ENCODE results near the gene HECW1.
"Not testable (repeated sequence)": the region's sequence is repeated elsewhere in the genome, so short reads cannot be mapped to it uniquely, and the experiment has no call there.

The HECW1 gene

GRCh38 chr7:43484678-43485395 is 372.4 kb downstream of the HECW1 start:
- H3K27me3 ChIP-seq (ENCODE audit: control insufficient read depth, insufficient read depth, low read length), result no peaks in the 10 kb centered on the region
- H3K36me3 ChIP-seq (ENCODE audit: control insufficient read depth, insufficient read depth, low read length), result no peaks in the 10 kb centered on the region
- H3K27ac ChIP-seq (ENCODE audit: low read depth, low read length), result no peak overlapping the region
- H3K9ac ChIP-seq (ENCODE audit: low read length), result no peak overlapping the region
- no peaks in the 10 kb centered on the region for H3K9me3 ChIP-seq (ENCODE audit: control insufficient read depth, insufficient read depth, low read depth, low read length)
- H3K4me1 ChIP-seq (ENCODE audit: control insufficient read depth, insufficient read depth, low read length), result peaks cover 3% of the 10 kb centered on the region; the same call in 1 of the 2 replicates
- no peak overlapping the region for H3K4me3 ChIP-seq (ENCODE audit: low read depth, low read length)

GRCh38 chr7:43485580-43485979 is 373.1 kb downstream of the HECW1 start:
- Histone ChIP-seq H3K27ac (ENCODE audit: low read depth, low read length) (no peak overlapping the region), H3K9ac (ENCODE audit: low read length) (no peak overlapping the region), H3K4me1 (ENCODE audit: control insufficient read depth, insufficient read depth, low read length) (peaks cover 3% of the 10 kb centered on the region; the same call in 1 of the 2 replicates), H3K36me3 (ENCODE audit: control insufficient read depth, insufficient read depth, low read length) (no peaks in the 10 kb centered on the region), H3K27me3 (ENCODE audit: control insufficient read depth, insufficient read depth, low read length) (no peaks in the 10 kb centered on the region), H3K9me3 (ENCODE audit: control insufficient read depth, insufficient read depth, low read depth, low read length) (no peaks in the 10 kb centered on the region), H3K4me3 (ENCODE audit: low read depth, low read length) (no peak overlapping the region)

GRCh38 chr7:43486008-43486407 is 373.6 kb downstream of the HECW1 start:
- H3K9me3 ChIP-seq (ENCODE audit: control insufficient read depth, insufficient read depth, low read depth, low read length); H3K4me3 ChIP-seq (ENCODE audit: low read depth, low read length); H3K36me3 ChIP-seq (ENCODE audit: control insufficient read depth, insufficient read depth, low read length); H3K9ac ChIP-seq (ENCODE audit: low read length); H3K4me1 ChIP-seq (ENCODE audit: control insufficient read depth, insufficient read depth, low read length); H3K27ac ChIP-seq (ENCODE audit: low read depth, low read length); H3K27me3 ChIP-seq (ENCODE audit: control insufficient read depth, insufficient read depth, low read length): not testable (repeated sequence)

- Histone ChIP-seq H3K27me3 (ENCODE audit: control insufficient read depth, insufficient read depth, low read length) (no peaks in the 10 kb centered on the region), H3K4me1 (ENCODE audit: control insufficient read depth, insufficient read depth, low read length) (peaks cover 3% of the 10 kb centered on the region; the same call in 1 of the 2 replicates), H3K9me3 (ENCODE audit: control insufficient read depth, insufficient read depth, low read depth, low read length) (no peaks in the 10 kb centered on the region), H3K27ac (ENCODE audit: low read depth, low read length) (no peak overlapping the region), H3K36me3 (ENCODE audit: control insufficient read depth, insufficient read depth, low read length) (no peaks in the 10 kb centered on the region), H3K4me3 (ENCODE audit: low read depth, low read length) (no peak overlapping the region), H3K9ac (ENCODE audit: low read length) (no peak overlapping the region)
Measured at GRCh38 chr7:43486634-43487033, 374.2 kb downstream of the HECW1 start.

GRCh38 chr7:43487731-43488073 is 375.3 kb downstream of the HECW1 start:
- no peak overlapping the region for H3K27ac ChIP-seq (ENCODE audit: low read depth, low read length)
- no peaks in the 10 kb centered on the region for H3K36me3 ChIP-seq (ENCODE audit: control insufficient read depth, insufficient read depth, low read length)
- H3K9ac ChIP-seq (ENCODE audit: low read length), result no peak overlapping the region
- peaks cover 3% of the 10 kb centered on the region; the same call in 1 of the 2 replicates for H3K4me1 ChIP-seq (ENCODE audit: control insufficient read depth, insufficient read depth, low read length)
- no peaks in the 10 kb centered on the region for H3K9me3 ChIP-seq (ENCODE audit: control insufficient read depth, insufficient read depth, low read depth, low read length)
- H3K4me3 ChIP-seq (ENCODE audit: low read depth, low read length), result no peak overlapping the region
- no peaks in the 10 kb centered on the region for H3K27me3 ChIP-seq (ENCODE audit: control insufficient read depth, insufficient read depth, low read length)

GRCh38 chr7:43489257-43489656 is 376.8 kb downstream of the HECW1 start:
- Histone ChIP-seq H3K9me3 (ENCODE audit: control insufficient read depth, insufficient read depth, low read depth, low read length) (no peaks in the 10 kb centered on the region), H3K4me1 (ENCODE audit: control insufficient read depth, insufficient read depth, low read length) (no peaks in the 10 kb centered on the region; the same call in 1 of the 2 replicates), H3K9ac (ENCODE audit: low read length) (no peak overlapping the region), H3K27ac (ENCODE audit: low read depth, low read length) (no peak overlapping the region), H3K27me3 (ENCODE audit: control insufficient read depth, insufficient read depth, low read length) (no peaks in the 10 kb centered on the region), H3K36me3 (ENCODE audit: control insufficient read depth, insufficient read depth, low read length) (no peaks in the 10 kb centered on the region), H3K4me3 (ENCODE audit: low read depth, low read length) (no peak overlapping the region)

- H3K4me1 ChIP-seq (ENCODE audit: control insufficient read depth, insufficient read depth, low read length), result no peaks in the 10 kb centered on the region; the same call in 1 of the 2 replicates
- H3K9me3 ChIP-seq (ENCODE audit: control insufficient read depth, insufficient read depth, low read depth, low read length), result no peaks in the 10 kb centered on the region
- no peaks in the 10 kb centered on the region for H3K27me3 ChIP-seq (ENCODE audit: control insufficient read depth, insufficient read depth, low read length)
- H3K36me3 ChIP-seq (ENCODE audit: control insufficient read depth, insufficient read depth, low read length), result no peaks in the 10 kb centered on the region
- H3K9ac ChIP-seq (ENCODE audit: low read length), result no peak overlapping the region
- H3K4me3 ChIP-seq (ENCODE audit: low read depth, low read length), result no peak overlapping the region
- H3K27ac ChIP-seq (ENCODE audit: low read depth, low read length), result no peak overlapping the region
Measured at GRCh38 chr7:43490016-43490415, 377.6 kb downstream of the HECW1 start.

GRCh38 chr7:43491123-43491522 is 378.7 kb downstream of the HECW1 start:
- Histone ChIP-seq H3K27ac (ENCODE audit: low read depth, low read length) (no peak overlapping the region), H3K9me3 (ENCODE audit: control insufficient read depth, insufficient read depth, low read depth, low read length) (no peaks in the 10 kb centered on the region), H3K4me1 (ENCODE audit: control insufficient read depth, insufficient read depth, low read length) (no peaks in the 10 kb centered on the region), H3K36me3 (ENCODE audit: control insufficient read depth, insufficient read depth, low read length) (no peaks in the 10 kb centered on the region), H3K4me3 (ENCODE audit: low read depth, low read length) (no peak overlapping the region), H3K27me3 (ENCODE audit: control insufficient read depth, insufficient read depth, low read length) (no peaks in the 10 kb centered on the region), H3K9ac (ENCODE audit: low read length) (no peak overlapping the region)

GRCh38 chr7:43491984-43492383 is 379.5 kb downstream of the HECW1 start:
- H3K27me3 ChIP-seq (ENCODE audit: control insufficient read depth, insufficient read depth, low read length), result no peaks in the 10 kb centered on the region
- H3K9me3 ChIP-seq (ENCODE audit: control insufficient read depth, insufficient read depth, low read depth, low read length), result no peaks in the 10 kb centered on the region
- no peak overlapping the region for H3K4me3 ChIP-seq (ENCODE audit: low read depth, low read length)
- no peaks in the 10 kb centered on the region for H3K36me3 ChIP-seq (ENCODE audit: control insufficient read depth, insufficient read depth, low read length)
- no peak overlapping the region for H3K9ac ChIP-seq (ENCODE audit: low read length)
- H3K4me1 ChIP-seq (ENCODE audit: control insufficient read depth, insufficient read depth, low read length), result no peaks in the 10 kb centered on the region
- no peak overlapping the region for H3K27ac ChIP-seq (ENCODE audit: low read depth, low read length)

GRCh38 chr7:43492896-43493295 is 380.4 kb downstream of the HECW1 start:
- Histone ChIP-seq H3K27ac (ENCODE audit: low read depth, low read length) (no peak overlapping the region), H3K4me1 (ENCODE audit: control insufficient read depth, insufficient read depth, low read length) (no peaks in the 10 kb centered on the region), H3K9ac (ENCODE audit: low read length) (no peak overlapping the region), H3K4me3 (ENCODE audit: low read depth, low read length) (no peak overlapping the region), H3K9me3 (ENCODE audit: control insufficient read depth, insufficient read depth, low read depth, low read length) (no peaks in the 10 kb centered on the region), H3K36me3 (ENCODE audit: control insufficient read depth, insufficient read depth, low read length) (no peaks in the 10 kb centered on the region), H3K27me3 (ENCODE audit: control insufficient read depth, insufficient read depth, low read length) (no peaks in the 10 kb centered on the region)

- no peaks in the 10 kb centered on the region for H3K36me3 ChIP-seq (ENCODE audit: control insufficient read depth, insufficient read depth, low read length)
- H3K4me3 ChIP-seq (ENCODE audit: low read depth, low read length), result no peak overlapping the region
- H3K4me1 ChIP-seq (ENCODE audit: control insufficient read depth, insufficient read depth, low read length), result no peaks in the 10 kb centered on the region
- no peak overlapping the region for H3K27ac ChIP-seq (ENCODE audit: low read depth, low read length)
- no peaks in the 10 kb centered on the region for H3K27me3 ChIP-seq (ENCODE audit: control insufficient read depth, insufficient read depth, low read length)
- no peaks in the 10 kb centered on the region for H3K9me3 ChIP-seq (ENCODE audit: control insufficient read depth, insufficient read depth, low read depth, low read length)
- H3K9ac ChIP-seq (ENCODE audit: low read length), result no peak overlapping the region
Measured at GRCh38 chr7:43495572-43495971, 383.1 kb downstream of the HECW1 start.

Measured in HUES6 (cell line).